Raji (cell line): Measurements from ENCODE around the gene DPP8.

Experiments
- POLR2A ChIP-seq: IDR thresholded peaks from 2 replicates; pipeline ENCODE4 v1.6.1; 2011; ENCODE audit warnings: low read depth, low read length, control low read depth; ENCODE audit not compliant: insufficient read depth

Gene DPP8

GRCh38 chr15:65460741-65461347, 56.6 kb downstream of the DPP8 start:
- TF ChIP-seq POLR2A = no peak

GRCh38 chr15:65451989-65452388, 65.5 kb downstream of the DPP8 start:
- no peak for TF ChIP-seq POLR2A

- TF ChIP-seq POLR2A = no peak
Measured at GRCh38 chr15:65450556-65450955, 66.9 kb downstream of the DPP8 start.

- TF ChIP-seq POLR2A = no peak
Measured at GRCh38 chr15:65447145-65447544, 70.3 kb downstream of the DPP8 start.

GRCh38 chr15:65434201-65434600, 83.3 kb downstream of the DPP8 start:
- no peak for TF ChIP-seq POLR2A

GRCh38 chr15:65431731-65432130, 85.8 kb downstream of the DPP8 start:
- TF ChIP-seq POLR2A = no peak

- no peak for TF ChIP-seq POLR2A
Measured at GRCh38 chr15:65426216-65426853, 91.2 kb downstream of the DPP8 start.

- TF ChIP-seq POLR2A = no peak
Measured at GRCh38 chr15:65424683-65425082, 92.8 kb downstream of the DPP8 start.

- TF ChIP-seq POLR2A = no peak
Measured at GRCh38 chr15:65423976-65424679, 93.4 kb downstream of the DPP8 start.

GRCh38 chr15:65423150-65423975, 94.1 kb downstream of the DPP8 start:
- no peak for TF ChIP-seq POLR2A

- TF ChIP-seq POLR2A = no peak
Measured at GRCh38 chr15:65421360-65422215, 95.9 kb downstream of the DPP8 start.

- TF ChIP-seq POLR2A = no peak
Measured at GRCh38 chr15:65420975-65421359, 96.5 kb downstream of the DPP8 start.

- no peak for TF ChIP-seq POLR2A
Measured at GRCh38 chr15:65418596-65418995, 98.9 kb downstream of the DPP8 start.

GRCh38 chr15:65416845-65417416, 100.6 kb downstream of the DPP8 start:
- no peak for TF ChIP-seq POLR2A
